ENCODE results near the gene GPC5. TPM values are rescaled to one million over a fixed set of nuclear protein-coding genes. Genes with fewer than 3 reads are reported as not detected.

GPC5 gene
- total and polyA plus RNA-seq, 4 donors, result 0.51 to 22.4 (median 2.0) TPM

- H3K27me3 ChIP-seq (ENCODE audit: control insufficient read depth in 4 of 4, insufficient read depth in 4 of 4, low read length in 3 of 4), result no peaks in the 10 kb centered on the region
- TF ChIP-seq YY1 (IDR thresholded peaks at IDR 0.05), result no peak
- TF ChIP-seq HNF4G (IDR thresholded peaks at IDR 0.05), result no peak
- no peak for TF ChIP-seq EGR1 (IDR thresholded peaks at IDR 0.05; ENCODE audit: low read depth in 2 of 2)
- no peak for TF ChIP-seq HNF4A (conservative IDR thresholded peaks at IDR 0.05)
- TF ChIP-seq ATF3 (IDR thresholded peaks at IDR 0.05), result no peak
- TF ChIP-seq FOXA2 (IDR thresholded peaks at IDR 0.05), result no peak
- TF ChIP-seq GABPA (IDR thresholded peaks at IDR 0.05 in 1 of 2, conservative IDR thresholded peaks at IDR 0.05 in 1 of 2), result no peak
- TF ChIP-seq ZBTB33 (IDR thresholded peaks at IDR 0.05), result no peak
- no peak for TF ChIP-seq NR2F2 (IDR thresholded peaks at IDR 0.05)
- TF ChIP-seq, protein P1, sequence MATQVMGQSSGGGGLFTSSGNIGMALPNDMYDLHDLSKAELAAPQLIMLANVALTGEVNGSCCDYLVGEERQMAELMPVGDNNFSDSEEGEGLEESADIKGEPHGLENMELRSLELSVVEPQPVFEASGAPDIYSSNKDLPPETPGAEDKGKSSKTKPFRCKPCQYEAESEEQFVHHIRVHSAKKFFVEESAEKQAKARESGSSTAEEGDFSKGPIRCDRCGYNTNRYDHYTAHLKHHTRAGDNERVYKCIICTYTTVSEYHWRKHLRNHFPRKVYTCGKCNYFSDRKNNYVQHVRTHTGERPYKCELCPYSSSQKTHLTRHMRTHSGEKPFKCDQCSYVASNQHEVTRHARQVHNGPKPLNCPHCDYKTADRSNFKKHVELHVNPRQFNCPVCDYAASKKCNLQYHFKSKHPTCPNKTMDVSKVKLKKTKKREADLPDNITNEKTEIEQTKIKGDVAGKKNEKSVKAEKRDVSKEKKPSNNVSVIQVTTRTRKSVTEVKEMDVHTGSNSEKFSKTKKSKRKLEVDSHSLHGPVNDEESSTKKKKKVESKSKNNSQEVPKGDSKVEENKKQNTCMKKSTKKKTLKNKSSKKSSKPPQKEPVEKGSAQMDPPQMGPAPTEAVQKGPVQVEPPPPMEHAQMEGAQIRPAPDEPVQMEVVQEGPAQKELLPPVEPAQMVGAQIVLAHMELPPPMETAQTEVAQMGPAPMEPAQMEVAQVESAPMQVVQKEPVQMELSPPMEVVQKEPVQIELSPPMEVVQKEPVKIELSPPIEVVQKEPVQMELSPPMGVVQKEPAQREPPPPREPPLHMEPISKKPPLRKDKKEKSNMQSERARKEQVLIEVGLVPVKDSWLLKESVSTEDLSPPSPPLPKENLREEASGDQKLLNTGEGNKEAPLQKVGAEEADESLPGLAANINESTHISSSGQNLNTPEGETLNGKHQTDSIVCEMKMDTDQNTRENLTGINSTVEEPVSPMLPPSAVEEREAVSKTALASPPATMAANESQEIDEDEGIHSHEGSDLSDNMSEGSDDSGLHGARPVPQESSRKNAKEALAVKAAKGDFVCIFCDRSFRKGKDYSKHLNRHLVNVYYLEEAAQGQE (IDR thresholded peaks at IDR 0.05), result no peak
- no peak for TF ChIP-seq MAX (IDR thresholded peaks at IDR 0.05)
- no peak for TF ChIP-seq CTCF (IDR thresholded peaks at IDR 0.05; ENCODE audit: low read depth, low read length, missing input control)
- no peak overlapping the region for H3K27ac ChIP-seq (ENCODE audit: low read depth in 1 of 2, low read length in 2 of 2)
- no peaks in the 10 kb centered on the region for H3K9me3 ChIP-seq (ENCODE audit: control insufficient read depth in 4 of 4, low read length in 3 of 4)
- H3K36me3 ChIP-seq (ENCODE audit: control insufficient read depth in 4 of 4, insufficient read depth in 3 of 4, low read depth in 1 of 4, low read length in 3 of 4), result no peaks in the 10 kb centered on the region
- H3K4me1 ChIP-seq (ENCODE audit: control insufficient read depth in 4 of 4, insufficient read depth in 4 of 4, low read length in 3 of 4), result no peaks in the 10 kb centered on the region
- DNase-seq (ENCODE audit: low spot score), result no peak
- H3K4me3 ChIP-seq (ENCODE audit: low read depth in 1 of 3, low read length in 3 of 3), result no peak overlapping the region
- no peak overlapping the region for H3K9ac ChIP-seq (ENCODE audit: low read depth in 1 of 2, low read length in 2 of 2)
- 82% methylated on average over 3 of the region's 3 CpGs for WGBS
Measured at GRCh38 chr13:92412481-92412880, 1014.1 kb downstream of the GPC5 start.

DNA sequence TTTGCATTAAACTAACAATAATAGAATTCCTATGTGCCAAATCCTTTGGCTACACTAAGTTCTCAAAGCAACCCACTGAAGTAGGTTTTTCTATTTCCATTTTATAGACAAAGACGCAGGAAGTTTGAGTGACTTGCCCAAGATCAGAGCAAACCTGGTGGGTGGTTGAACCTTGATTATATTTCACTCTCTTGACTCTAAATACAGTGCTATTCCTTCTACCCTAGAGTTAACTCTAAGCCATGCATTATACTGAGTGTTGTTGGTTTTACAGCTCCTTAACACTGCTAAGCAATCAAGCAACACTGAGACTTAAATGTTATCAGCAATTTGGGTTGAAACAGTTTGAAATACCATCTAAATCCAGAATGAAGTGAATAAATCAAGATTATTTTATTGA, 1014.6 kb downstream of the GPC5 start:
- H3K27me3 ChIP-seq (ENCODE audit: control insufficient read depth in 4 of 4, insufficient read depth in 4 of 4, low read length in 3 of 4), result no peaks in the 10 kb centered on the region
- H3K27ac ChIP-seq (ENCODE audit: low read depth in 1 of 2, low read length in 2 of 2), result no peak overlapping the region
- 93% methylated on average over 1 of the region's 1 CpG for WGBS
- no peak for TF ChIP-seq SP1 (IDR thresholded peaks at IDR 0.05)
- no peak for DNase-seq (ENCODE audit: low spot score)
- no peaks in the 10 kb centered on the region for H3K9me3 ChIP-seq (ENCODE audit: control insufficient read depth in 4 of 4, low read length in 3 of 4)
- no peaks in the 10 kb centered on the region for H3K36me3 ChIP-seq (ENCODE audit: control insufficient read depth in 4 of 4, insufficient read depth in 3 of 4, low read depth in 1 of 4, low read length in 3 of 4)
- no peaks in the 10 kb centered on the region for H3K4me1 ChIP-seq (ENCODE audit: control insufficient read depth in 4 of 4, insufficient read depth in 4 of 4, low read length in 3 of 4)
- H3K4me3 ChIP-seq (ENCODE audit: low read depth in 1 of 3, low read length in 3 of 3), result no peak overlapping the region
- H3K9ac ChIP-seq (ENCODE audit: low read depth in 1 of 2, low read length in 2 of 2), result no peak overlapping the region
